ELF-1 (cell line): ENCODE data around the gene ZNF292.
"Not testable (repeated sequence)": the region's sequence is repeated elsewhere in the genome, so short reads cannot be mapped to it uniquely, and the experiment has no call there.

Experiments used
- DNase-seq: peaks from one replicate; pipeline ENCODE4 v3.0.0-alpha.2; 2016; ENCODE audit warnings: low read depth, low spot score

ZNF292 gene

DNA sequence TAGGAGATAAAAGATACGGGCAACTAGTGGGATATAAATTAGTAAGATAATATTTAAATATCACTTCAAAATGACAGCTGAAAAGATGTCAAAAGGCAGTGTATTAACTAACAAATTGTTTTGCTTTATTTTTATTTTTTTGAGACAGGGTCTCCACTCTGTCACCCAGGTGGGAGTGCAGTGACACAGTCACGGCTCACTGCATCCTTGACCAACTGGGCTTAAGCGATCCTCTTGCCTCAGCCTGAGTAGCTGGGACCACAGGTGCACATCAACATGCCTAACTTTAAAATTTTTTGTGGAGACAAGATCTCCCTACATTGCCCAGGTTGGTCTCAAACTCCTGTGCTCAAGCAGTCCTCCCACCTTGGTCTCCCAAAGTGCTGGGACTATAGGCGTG lies 5.9 kb downstream of the ZNF292 start:
- no peak for DNase-seq

DNA sequence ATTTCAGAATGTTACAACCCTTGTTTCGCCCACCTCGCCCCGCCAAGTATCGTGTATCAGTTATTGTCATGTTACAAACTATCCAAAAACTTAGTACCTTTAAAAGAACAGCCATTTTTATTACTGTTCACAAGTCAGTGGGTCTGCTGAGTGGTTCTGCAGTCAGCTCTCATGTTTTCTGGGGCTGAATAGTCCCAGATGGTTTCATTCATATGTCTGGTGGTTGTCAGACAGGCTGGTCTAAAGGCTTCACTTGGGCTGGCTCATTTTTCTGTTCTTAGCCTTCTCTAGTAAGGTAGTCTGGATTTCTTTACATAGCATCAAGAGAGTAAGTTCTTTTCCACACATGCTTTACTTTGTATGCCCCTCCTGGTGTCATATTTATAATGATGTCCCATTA lies 8.6 kb downstream of the ZNF292 start:
- no peak for DNase-seq

DNA sequence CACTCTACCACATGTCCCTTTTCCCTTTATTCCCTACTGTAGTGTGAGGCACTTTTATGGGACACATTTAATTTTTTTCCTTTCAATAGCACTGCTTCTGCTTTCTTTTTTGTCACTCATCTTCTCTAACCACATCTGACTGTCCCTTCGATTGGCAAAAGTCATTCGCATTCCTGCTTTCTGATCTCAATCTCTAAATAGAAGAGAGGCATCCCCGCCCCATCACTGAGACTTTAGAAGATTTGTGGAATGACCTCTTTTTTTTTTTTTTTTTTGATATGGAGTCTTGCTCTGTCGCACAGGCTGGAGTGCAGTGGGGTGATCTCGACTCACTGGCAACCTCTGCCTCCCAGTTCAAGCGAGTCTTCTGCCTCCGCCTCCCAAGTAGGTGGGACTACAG lies 9.1 kb downstream of the ZNF292 start:
- DNase-seq = no peak

DNA sequence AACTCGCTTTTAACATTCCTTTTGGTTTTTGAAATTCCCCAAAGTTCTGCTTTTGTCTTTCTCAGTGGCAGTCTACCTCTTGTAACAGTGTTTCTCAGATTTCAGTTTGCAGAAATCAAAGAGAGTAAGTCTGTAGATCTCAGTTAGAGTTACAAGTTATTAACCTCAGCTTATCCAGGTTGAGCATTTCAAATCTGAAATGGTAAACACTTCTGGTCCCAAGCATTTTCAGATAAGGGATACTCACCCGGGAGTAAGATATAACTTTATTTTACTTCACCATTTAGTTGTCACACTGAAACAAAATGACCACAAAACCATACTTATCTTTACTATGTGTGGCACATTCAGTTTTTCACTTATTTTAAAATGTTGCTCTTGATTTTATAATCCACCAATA lies 9.8 kb downstream of the ZNF292 start:
- DNase-seq = no peak

DNA sequence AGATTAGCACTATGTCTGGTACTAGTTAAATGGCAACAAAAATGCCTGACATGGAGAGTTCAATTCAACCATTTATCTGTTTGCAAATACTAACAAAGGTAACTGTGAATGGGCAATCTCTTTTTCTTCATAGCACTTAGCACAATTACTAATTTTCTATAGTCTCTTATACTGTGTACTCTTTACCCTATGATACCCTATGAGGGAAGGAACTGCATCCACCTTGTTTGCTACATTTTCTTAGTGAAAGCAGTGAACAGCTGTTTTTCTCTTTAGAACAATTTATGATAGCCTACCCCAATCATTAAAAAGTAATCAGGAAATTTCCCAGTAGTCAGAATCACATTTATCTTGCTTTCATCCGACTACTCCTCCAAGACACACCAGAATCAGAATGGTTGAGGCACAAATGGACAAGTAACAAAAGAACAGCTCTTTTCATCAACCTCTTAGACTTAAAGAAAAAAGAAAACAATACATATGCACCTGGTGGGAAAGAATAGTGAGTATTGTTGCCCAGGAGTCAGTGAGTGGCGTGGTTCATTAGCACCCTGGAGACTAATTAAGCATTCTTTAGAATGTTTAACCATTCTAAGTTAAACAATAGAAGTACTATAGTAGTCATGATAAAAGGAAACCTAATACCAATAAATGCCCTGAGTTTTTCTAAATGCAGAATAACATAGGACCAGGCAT lies 16.7 kb downstream of the ZNF292 start:
- DNase-seq = no peak

DNA sequence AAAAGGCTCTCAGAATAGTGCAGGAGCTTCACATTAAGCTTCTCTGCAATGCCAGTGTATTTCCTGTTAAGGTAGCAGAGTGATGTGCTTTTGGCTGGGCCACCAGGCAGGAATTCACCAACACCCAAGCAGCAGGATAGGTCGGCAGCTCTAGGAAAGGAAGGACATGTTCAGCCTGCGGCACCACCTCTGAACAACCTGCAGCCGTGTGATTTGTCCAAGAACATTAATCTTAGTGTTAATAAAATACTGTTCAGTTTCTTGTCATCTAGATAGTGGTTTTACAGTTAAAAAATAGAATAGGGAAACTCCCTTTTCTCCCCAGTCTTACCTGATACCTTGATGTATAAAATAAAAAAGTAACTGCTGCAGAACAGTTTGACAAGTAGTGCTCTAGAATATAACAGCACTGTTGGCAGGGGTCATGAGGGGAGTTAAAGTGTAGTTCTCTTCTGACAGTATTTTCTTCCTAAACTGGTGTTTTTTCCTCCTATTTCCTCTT lies 18.8 kb downstream of the ZNF292 start:
- DNase-seq = no peak

DNA sequence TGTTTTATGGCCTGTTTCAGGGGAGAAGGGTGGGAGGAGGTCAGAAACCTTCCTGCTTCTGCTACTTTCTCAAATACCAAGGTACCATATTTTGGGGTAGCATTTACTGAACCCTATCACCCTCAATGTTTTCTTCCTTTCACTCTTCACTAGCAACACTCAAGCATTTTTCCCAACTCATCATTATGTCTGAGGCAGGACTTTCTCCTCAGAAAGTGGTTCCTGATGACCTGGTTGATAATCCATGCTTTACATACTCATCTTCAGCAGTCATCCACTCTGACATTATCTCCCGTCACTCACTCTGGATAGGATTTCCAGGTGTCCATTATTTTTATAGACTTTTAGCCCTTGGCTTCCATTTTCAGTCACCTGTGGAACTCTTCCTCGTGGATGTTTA lies 21.1 kb downstream of the ZNF292 start:
- DNase-seq = no peak

DNA sequence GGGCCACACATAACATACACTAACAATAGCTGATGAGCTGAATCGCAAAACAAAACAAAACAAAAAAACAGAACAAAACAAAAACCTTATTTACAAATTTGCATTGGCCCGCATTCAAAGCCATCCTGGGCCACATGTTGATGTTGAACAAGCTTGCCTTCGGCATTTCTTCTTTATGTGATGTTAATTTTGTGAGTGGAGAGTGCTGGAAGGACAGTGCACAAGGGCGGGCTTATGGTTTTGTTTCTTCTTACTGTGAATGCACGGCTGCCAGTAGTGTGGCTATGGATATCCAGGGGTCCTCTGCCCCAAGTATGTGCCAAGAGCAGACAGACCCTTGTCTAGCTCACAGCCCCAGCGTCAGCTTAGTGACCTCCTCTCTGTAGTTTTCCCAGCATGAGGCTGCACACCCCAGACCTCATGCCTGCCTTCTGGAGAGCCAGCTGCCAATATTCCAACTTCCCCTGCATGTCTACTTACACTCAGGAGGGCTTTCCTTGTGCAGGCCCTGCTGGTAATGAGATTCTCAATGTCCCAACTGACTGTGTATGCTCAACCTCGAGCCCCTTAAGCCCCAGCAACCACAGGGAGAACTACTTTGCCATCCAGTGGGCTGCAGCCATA lies 24.9 kb downstream of the ZNF292 start:
- DNase-seq = peak; percentile 53

DNA sequence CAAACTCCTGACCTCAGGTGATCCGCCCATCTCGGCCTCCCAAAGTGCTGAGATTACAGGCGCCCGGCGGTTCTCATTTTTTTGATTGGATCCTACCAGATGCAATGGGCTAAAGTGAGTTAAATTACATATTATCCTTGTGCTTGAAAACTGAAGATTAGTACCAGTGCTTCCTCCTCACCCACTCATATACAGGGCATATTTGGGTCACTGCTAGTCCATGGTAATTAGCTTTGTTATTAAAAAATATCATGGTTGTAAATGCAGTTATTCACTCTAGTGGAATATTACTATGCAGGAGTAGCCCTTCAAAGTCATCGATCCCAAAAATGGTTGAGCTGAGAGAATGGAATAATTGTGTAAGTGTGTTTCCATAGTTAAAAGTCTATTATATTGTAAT lies 26.5 kb downstream of the ZNF292 start:
- DNase-seq = no peak

DNA sequence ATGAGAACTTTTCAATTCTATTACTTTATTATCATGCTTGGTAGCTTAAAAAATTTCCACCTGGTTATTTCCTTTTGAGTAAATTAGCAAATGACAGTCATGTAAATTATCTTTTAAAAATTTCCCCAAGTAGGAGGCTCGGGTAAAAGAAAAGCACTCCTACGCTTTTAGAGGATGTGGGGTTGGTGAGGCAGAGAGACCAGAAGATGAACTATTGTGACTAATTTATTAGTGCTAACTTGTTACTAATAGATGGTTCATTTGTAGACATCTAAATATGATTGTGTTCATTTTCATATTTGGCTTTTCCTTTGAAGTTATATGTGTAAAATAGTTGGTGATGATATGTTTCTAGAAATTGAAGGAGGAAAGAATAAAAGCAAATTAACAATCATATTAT lies 27.0 kb downstream of the ZNF292 start:
- DNase-seq = no peak

DNA sequence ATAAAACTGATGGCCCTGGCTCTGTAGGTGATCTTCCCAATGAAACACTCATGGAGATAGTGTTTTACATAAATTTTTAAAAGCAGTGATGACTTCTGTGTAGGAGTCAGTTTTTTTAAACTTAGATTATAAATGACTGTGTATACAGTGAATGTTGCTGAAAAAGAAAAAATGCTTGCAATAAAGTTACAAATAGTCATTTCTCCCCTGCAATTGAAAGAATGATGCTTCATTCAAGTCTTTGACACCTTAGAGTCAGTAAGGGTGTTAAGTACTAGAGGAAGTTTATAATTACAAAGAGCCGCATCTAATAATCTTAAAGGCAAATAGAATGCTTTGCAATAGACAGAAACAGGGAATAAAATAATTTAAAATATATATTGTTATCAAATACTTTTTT lies 27.6 kb downstream of the ZNF292 start:
- no peak for DNase-seq

DNA sequence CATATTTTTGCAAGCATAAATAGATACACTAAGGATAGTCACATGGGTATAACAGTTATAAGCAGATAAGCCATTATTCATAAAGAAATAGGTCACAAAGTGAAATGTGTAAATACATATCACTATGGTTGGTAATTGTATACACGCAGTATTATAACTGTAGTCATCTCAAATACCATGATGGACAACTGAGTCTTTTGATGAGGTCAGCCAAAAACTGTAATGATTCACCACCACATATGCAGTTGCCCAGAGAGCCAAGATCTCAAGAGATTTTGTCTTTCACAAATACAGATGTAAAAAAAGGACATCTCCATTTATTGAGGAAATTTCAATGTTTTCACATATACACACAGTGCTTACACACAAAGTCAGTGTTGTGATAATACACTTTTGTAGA lies 28.3 kb downstream of the ZNF292 start:
- DNase-seq = no peak

DNA sequence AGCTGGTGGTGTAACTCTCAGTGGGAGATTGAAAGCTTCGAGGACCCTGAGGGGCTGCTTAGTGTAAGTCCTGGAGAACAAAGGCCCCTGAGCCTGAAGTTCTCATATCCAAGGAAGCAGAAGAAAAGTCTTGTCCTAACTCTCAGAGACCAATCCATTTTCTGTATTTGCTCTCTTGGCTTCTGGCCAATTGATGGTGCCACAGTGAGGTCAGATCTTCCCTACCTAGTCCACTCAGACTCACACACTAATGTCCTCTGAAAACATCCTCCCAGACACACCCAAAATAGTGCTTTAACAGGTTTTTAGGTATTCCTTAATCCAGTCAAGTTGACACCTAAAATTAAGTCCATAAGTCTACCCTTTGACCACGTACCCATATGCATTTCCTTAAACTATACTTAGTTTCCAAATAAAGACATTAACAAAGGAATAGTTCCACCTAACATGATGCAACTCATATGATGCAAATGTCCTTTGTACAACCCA lies 29.4 kb downstream of the ZNF292 start:
- no peak for DNase-seq

DNA sequence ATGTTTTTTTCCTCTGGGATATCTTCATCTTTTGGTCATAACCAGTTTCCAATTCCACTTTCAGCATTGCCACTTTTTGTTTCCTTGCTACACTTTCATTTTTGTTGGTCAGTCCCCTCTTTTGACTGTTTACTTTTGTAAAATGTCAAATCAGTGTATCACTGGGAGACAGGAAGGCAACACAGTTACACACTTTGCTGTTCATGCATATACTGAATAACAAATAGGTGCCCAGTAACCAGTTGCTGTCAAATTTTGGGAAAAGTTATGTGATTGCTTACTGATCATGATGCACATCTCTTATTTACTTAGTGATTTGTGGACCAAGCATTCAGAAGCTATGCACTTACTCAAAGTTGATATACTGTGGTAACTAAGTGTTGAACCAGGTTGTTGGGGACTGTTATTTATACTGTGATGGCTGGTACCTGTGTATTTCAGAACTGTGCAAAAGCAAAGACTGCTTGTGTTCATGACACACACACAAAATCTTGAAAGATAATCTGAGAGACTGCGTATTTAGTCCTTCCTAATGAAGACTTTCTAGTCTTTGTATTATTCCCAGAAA lies 41.0 kb downstream of the ZNF292 start:
- no peak for DNase-seq

DNA sequence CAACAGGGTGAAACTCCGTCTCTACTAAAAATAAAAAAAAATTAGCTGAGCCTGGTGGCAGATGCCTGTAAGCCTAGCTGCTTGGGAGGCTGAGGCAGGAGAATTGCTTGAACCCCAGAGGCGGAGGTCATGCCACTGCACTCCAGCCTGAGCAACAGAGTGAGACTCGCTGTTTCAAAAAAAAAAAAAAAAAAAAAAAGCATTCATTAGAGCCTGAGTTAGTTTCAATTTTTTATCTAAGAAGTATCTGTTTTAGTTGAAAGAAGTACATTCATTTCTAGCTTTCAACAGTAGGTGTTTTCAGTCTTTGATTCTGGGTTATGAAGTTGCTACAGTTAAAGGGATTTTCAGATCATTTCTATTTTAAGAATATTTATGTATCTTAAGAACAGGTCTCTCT lies 42.2 kb downstream of the ZNF292 start:
- no peak for DNase-seq

DNA sequence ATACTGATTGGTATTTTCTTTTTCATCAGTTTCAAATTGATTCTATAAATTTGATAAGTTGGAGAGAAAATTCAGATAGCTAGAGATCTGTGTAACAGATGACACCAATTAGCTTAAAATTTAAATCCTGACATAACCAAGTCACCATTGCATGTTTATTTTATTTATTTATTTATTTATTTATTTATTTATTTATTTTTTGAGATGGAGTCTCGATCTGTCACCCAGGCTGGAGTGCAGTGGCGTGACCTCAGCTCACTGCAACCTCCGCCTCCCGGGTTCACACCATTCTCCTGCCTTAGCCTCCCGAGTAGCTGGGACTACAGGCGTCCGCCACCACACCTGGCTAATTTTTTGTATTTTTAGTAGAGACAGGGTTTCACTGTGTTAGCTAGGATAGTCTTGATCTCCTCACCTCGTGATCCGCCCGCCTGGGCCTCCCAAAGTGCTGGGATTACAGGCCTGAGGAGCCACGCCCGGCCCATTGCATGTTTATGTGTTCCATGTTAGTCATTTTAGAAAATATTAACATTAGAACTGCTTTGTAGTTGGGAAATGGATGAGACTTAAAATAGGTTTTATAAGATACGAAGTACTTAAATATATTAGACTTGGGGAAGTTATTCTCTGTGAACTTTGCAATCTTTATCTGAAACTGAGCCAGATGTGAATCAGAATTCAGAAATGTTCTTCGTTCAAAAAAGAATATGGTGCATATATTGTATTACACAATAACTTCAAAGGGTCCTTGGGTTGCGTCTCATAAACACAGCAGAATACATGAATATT lies 42.9 kb downstream of the ZNF292 start:
- not testable (repeated sequence) for DNase-seq

DNA sequence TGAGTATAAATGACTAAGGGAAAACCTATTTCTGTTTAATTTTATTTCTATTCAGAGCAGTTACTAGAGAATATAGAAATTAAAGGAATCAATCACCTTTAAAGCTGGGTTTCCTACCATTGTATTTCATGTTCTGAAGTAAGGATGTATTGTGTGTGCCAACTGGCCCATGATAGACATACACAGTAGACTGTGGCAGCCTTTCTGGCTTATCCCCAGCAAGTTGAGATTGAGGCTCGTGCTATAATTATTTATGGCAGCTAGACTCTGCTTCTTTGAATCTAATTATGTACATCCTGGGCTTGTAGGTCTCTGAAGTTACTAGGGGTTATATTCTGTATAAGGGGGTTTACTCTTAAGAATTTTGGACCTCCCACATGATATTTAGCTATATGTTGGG lies 44.4 kb downstream of the ZNF292 start:
- no peak for DNase-seq

DNA sequence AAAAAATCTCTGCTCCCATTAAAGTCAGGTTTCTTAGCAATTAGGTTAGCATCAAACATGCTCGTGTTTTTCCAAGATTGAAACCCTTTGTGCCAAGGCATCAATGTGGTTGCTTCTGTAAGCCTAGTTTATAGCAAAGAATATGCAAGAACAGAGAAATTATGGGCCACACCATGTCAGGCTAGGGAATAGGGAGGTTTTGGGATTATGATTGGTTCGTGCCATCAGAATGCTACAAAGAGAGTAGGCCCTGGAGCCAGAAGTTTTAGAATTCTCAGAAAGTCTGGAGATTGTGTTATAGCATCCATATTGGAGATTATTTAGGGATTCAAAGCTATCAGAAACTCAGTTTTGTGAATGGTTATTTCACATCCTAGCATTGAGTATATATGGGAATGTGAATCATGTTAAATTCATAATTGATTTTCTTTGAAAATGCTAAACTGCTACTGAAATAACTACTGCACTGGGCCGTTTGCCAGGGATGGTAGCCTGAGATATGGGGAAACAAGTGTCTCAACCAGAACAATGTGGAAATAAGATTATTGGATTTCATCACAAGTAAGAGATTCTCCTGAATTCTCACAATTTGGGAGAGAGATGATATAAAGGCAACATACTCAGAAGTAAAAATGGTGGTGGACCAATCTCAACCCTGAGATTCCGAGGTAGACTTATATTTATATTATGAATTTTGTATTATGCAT lies 45.3 kb downstream of the ZNF292 start:
- DNase-seq = no peak

DNA sequence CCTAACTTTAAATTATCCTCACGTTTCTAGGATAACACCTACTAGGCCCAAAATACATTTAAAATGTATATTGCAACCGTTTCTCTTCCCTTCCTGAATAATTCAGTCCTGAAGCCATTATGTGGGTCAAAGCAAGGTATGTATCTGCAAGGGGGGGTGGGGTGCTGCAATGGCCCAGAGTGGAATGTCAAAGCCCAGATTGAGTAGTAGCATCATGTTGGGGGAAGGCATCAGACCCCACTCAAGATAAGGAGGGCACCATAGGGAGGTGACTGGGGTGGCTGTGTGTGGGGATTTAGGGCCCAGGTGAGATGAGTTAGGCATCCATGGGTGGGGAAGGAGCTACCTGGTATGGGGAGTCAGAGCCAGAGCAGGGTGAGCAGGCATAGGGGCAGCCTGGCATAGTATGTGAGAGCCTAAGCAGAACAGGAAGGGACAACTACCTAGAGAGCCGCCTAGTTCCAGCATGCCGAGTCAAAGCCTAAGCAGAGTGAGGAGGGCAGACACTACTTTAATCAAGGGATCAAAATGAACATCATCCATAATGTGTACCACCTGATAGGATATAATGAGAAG lies 48.2 kb downstream of the ZNF292 start:
- no peak for DNase-seq

DNA sequence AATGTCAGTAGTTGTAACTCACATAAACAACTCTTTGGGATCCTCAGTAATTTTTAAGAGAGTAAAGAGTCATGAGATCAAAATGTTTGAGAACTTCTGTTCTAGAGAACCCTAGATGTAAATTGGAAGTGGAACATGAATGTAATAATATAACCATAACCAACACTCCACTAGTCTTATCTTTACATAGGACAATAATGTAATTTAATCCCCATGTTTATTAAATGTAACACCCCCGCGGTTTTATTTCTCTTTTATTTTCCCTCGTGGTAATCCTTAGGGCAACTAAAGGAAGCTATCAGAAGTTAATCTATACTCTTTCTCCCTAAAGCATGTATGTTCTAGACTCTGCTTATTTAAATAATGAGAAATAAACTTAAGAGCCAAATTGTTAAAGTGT lies 54.4 kb downstream of the ZNF292 start:
- DNase-seq = no peak

DNA sequence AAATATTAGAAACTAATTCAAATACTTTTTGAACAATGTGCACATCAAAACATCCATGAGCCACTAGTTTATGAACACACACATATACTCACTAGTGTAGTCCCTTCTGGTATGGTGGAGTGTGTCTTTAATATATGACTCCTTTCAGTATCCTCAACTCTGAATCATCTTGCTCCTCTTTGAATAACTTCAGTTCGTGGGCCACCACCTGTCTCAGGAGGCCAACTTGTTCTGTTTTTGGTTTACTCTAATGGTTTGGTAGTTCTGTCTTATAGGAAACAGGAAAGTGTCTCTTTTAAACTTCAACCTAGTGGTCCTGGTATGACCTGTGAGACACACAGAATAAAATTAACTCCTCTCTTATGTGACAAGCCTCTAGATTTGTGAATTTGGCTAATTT lies 55.6 kb downstream of the ZNF292 start:
- no peak for DNase-seq
